Fibroblast of skin of abdomen (primary cell): ENCODE data around the gene OR5M10. TPM values are rescaled to one million over a fixed set of nuclear protein-coding genes. Genes with fewer than 3 reads are reported as not detected.
"Not testable (repeated sequence)": the region's sequence is repeated elsewhere in the genome, so short reads cannot be mapped to it uniquely, and the experiment has no call there.

ENCODE experiments used
- DNase-seq: peaks from one replicate; pipeline ENCODE4 v3.0.0-alpha.2; 2013
- polyA plus RNA-seq, 2 experiments: library from polyadenylated mRNA; unstranded; fragments of 120-200 nt; gene quantifications; one replicate each; pipeline ENCODE4 v1.2.1, GENCODE V29; 2013; ENCODE audit not compliant: insufficient read length in 2 of 2

The OR5M10 gene
- polyA plus RNA-seq (2013, experiment 1 of 2; ENCODE audit: insufficient read length): not detected
- polyA plus RNA-seq (2013, experiment 2 of 2; ENCODE audit: insufficient read length): not detected

- no peak for DNase-seq
Observed at GRCh38 chr11:56577621-56578020, at the start of gene OR5M10. TSS of gene OR5M10 (minus strand) at chr11:56577721. CDS start at chr11:56577721, 0 bp downstream.

GRCh38 chr11:56625946-56626345 lies 48.4 kb upstream of the OR5M10 start:
- DNase-seq: peak; percentile 1

- peak; percentile 33 for DNase-seq
Observed at GRCh38 chr11:56624661-56625110, 47.2 kb upstream of the OR5M10 start.

GRCh38 chr11:56611174-56611573 lies 33.7 kb upstream of the OR5M10 start:
- DNase-seq: no peak

- DNase-seq: not testable (repeated sequence)
Observed at GRCh38 chr11:56592088-56592717, 14.7 kb upstream of the OR5M10 start.

GRCh38 chr11:56558574-56558973 lies 18.9 kb downstream of the OR5M10 start:
- DNase-seq: no peak

- DNase-seq: not testable (repeated sequence)
Observed at GRCh38 chr11:56554691-56555090, 22.8 kb downstream of the OR5M10 start.

- DNase-seq: no peak
Observed at GRCh38 chr11:56545531-56545930, 32.0 kb downstream of the OR5M10 start.

- DNase-seq: no peak
Observed at GRCh38 chr11:56543739-56544138, 33.8 kb downstream of the OR5M10 start.

GRCh38 chr11:56543157-56543556 lies 34.4 kb downstream of the OR5M10 start, which contains the start of gene OR5M11:
TSS of gene OR5M11 (minus strand) at chr11:56543257. CDS start at chr11:56543257, 0 bp downstream.
- DNase-seq: no peak

- DNase-seq: no peak
Observed at GRCh38 chr11:56533054-56533740, 44.3 kb downstream of the OR5M10 start.

- DNase-seq: no peak
Observed at GRCh38 chr11:56531856-56532255, 45.7 kb downstream of the OR5M10 start.
